HG03103 (cell line): ENCODE data around the gene DIP2C.

Experiments used
- ATAC-seq: cut with Tn5 transposase; IDR thresholded peaks from one replicate; pipeline ENCODE4 v1.9.1; 2021; ENCODE audit warnings: low read depth; ENCODE audit not compliant: unreplicated experiment

DIP2C gene

DNA sequence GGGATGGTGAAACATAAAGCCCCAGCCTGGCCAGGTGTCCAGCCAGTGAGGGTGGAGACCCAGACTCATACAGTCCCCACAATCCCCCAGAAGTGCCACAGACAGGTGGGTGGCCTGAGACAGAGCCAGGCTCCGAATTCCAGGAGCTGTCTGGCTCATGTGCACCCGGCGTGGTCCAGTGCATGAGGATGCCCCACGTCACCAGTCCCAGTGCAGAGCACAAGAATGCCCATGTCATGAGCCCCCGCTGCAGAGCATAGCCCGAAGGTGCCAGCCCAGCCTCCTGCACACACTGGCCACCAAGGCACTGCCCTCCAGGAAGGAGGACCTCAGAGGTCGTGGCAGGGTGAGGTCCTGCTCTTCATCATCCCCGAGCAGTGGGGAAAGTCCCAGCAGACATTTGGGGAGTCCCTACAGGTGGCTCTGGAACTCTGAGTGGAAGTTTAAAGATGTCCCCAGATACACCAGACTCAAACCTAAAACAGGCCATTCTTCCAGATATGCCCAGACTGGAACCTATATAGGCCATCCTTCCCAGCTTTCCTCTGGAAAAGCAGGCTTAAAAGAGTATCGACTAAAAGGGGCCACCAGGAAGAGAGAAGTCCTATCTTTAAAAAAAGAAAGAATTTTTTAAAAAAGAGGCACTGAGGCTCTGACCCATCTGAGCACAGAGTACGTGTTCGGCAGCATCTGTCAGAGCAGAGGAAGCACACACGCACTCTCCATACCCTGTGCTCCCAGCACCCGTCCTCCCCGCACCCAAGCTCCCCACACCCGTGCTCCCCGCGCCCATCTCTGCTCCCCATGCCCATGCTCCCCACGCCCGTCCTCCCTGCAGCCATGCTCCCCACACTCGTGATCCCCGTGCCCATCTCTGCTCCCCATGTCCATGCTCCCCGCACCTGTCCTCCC is 11.5 kb downstream of the DIP2C start:
- no peak for ATAC-seq

- no peak for ATAC-seq
Observed at GRCh38 chr10:677038-677437, 12.4 kb downstream of the DIP2C start.

- no peak for ATAC-seq
Observed at GRCh38 chr10:676178-676577, 13.3 kb downstream of the DIP2C start.

DNA sequence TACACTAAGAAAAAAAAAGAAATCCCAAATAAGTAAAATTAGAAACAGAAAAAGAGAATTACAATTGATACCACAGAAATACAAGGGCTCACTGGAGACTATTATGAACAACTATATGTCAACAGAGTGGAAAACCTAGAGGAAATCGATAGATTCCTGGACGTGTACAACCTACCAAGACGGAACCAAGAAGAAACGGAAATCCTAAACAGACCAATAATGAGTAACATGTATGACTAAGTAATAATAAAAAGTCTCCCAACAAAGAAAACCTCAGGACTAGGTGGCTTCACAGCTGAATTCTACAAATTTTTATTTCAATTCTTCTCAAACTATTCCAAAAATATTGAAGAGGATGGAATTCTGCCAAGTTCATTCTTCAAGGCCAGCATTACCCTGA is 13.9 kb downstream of the DIP2C start:
- no peak for ATAC-seq

- no peak for ATAC-seq
Observed at GRCh38 chr10:673492-673891, 16.0 kb downstream of the DIP2C start.

GRCh38 chr10:672992-673391 is 16.5 kb downstream of the DIP2C start:
- no peak for ATAC-seq

GRCh38 chr10:672203-672602 is 17.3 kb downstream of the DIP2C start:
- no peak for ATAC-seq

DNA sequence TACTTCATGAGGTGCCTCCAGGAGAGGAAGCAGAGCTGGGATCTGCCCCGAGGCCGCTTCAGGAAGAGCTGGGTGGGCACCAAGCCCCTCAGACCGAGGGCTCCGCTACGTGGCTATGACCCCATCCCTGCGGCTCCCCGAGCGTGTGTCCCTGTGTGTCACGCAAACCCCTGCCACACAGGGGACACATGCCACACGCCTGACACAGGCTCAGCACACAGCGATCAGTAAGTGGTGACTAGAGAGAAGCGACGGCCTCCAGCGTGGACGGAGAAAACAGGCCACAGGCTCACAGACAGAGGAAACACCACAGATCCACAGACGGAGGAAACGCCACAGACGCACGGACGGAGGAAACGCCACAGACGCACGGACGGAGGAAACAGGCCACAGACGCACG is 18.5 kb downstream of the DIP2C start:
- no peak for ATAC-seq

GRCh38 chr10:670038-670437 is 19.4 kb downstream of the DIP2C start:
- no peak for ATAC-seq

GRCh38 chr10:668786-669485 is 20.5 kb downstream of the DIP2C start:
- ATAC-seq = no peak

DNA sequence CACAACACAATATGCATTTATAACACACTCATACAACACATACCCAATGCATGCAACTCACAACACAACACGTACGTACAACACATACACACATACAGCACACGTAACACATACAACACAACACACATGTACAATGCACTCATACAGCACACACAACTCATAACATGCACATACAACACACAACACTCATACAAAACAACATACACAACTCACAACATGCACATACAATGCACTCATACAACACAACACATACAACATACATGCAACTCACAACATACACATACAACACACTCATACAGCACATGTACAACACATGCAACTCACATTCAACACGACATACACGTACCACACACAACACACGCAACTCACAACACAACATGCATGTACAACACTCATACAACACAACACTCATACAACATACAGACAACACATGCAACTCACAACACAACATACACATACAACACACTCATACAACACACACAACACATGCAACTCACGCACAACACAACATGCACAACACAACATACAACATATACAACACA is 21.8 kb downstream of the DIP2C start:
- no peak for ATAC-seq

- ATAC-seq = no peak
Observed at GRCh38 chr10:667096-667495, 22.4 kb downstream of the DIP2C start.

- ATAC-seq = no peak
Observed at GRCh38 chr10:666237-667012, 23.0 kb downstream of the DIP2C start.

DNA sequence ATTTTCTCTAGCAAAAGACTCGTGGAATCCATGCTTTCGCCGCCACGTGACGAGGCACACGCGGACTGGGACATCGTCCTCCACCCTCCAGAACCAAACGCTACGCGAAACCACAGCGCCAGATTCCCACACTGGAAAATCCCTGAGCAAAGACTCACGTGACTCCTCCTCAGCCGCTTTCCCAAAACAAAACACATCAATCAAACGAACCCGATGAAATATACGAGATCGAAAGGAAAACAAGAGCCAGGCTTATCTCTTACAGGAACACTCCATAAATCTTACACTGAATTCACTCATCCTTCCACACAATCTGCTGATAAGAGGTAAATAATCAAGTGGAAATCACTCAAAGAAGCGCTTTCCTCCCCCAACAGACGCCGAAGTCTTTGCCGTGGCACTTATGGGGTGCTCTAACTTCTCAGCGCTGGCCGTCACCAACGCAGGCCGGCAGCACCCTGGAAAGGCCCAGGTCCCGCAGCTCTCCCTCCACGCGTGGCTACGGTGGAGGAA is 23.8 kb downstream of the DIP2C start:
- no peak for ATAC-seq

DNA sequence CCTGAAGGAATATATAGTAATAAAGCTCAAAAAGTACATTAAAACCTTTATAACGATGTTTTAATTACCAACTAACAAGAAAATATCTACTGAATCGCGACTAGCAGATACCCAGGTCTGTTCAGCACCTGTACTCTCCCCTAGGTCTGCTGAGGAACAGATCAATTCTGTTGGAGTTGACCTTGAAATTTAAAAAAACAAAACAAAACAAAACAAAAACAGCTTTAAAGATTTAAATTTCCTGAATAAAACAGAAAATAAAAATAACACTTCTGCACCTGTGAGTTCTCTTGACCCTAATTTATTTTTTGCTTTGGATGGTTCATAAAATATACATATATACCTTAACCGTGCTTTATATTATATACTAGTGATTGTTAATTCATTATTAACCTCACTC is 24.6 kb downstream of the DIP2C start:
- no peak for ATAC-seq

DNA sequence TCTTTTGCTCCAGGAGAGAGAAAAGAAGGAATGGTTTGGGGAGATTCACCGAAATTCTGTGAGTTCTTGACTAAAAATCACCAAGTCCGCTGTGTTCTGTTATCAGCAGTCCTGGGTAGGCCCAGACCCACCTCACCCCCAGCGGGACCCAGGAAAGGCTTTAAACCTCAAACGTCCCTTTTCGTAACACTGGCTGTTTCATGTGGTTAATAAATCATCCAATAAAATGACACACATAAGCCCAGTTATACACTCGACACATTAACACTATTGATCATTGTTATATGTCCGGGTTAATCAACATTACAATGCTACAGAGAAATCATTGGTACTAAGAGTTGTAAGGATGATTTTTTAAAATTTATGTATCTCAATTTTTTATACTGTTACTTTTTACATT is 25.2 kb downstream of the DIP2C start:
- no peak for ATAC-seq

DNA sequence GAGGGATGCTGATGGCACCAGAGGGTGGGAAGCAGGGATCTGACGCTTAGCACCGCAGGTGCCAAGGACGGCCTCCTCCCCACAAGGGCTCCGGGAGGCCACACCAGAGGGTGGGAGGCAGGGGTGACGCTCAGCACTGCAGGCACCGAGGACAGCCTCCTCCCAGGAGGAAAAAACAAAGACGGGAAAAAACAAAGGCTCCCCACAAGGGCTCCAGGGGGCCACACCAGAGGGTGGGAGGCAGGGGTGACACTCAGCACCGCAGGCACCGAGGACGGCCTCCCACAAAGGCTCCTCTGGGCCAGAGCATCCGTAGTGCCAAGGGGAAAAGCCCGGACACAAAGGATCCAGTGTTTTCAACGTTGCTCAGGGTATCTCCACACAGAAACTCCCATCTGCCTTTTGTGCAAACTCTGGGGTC is 25.6 kb downstream of the DIP2C start:
- no peak for ATAC-seq

DNA sequence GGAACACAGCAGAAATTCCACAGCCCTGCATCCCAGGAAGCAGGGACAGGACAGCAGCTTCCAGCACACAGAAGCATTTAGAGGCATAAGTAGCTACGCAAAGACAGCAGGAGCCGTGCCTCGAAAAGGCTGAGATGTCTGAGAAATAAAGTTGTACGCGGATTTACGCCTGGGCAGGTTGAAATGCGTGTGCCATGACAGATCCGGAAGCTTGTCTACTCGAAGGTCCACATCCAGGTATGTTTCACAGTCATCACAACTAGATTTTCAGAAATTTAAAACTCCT is 26.1 kb downstream of the DIP2C start:
- no peak for ATAC-seq

- ATAC-seq = no peak
Observed at GRCh38 chr10:662686-663465, 26.6 kb downstream of the DIP2C start.

- ATAC-seq = no peak
Observed at GRCh38 chr10:662223-662605, 27.3 kb downstream of the DIP2C start.
